Measurements from ENCODE around the gene MEIKIN. TPM values are rescaled to one million over a fixed set of nuclear protein-coding genes. Genes with fewer than 3 reads are reported as not detected.

The MEIKIN gene
- total RNA-seq, 1 donor from 2014 or later = not detected

DNA sequence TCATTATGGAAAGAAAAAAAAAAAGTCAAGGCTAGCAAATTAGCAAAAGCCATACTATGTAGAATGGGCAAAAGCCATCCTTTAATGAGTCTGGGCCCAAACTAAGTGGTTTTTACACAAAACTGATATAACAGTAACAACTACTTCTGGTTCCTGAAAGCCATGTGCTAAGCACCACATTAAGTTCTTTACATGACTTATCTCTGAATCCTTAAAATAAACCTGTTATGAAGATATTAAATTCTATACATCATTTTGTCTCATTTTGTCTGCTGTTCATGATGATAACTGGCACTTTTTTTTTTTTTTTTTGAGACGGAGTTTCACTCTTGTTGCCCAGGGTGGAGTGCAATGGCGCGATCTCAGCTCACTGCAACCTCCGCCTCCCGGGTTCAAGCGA lies 153.6 kb downstream of the MEIKIN start:
- DNase-seq (ENCODE audit: low read depth, low spot score) = no peak
- Mint-ChIP-seq H3K9me3 (peaks cover 2% of the 10 kb centered on the region), H3K4me3 (no peak overlapping the region), H3K27ac (ENCODE audit: unreplicated experiment) (no peak overlapping the region), H3K4me1 (peaks cover 38% of the 10 kb centered on the region), H3K36me3 (ENCODE audit: low read depth) (peaks cover 8% of the 10 kb centered on the region), H3K27me3 (ENCODE audit: low read depth) (no peaks in the 10 kb centered on the region)
- TF ChIP-seq, protein P1, sequence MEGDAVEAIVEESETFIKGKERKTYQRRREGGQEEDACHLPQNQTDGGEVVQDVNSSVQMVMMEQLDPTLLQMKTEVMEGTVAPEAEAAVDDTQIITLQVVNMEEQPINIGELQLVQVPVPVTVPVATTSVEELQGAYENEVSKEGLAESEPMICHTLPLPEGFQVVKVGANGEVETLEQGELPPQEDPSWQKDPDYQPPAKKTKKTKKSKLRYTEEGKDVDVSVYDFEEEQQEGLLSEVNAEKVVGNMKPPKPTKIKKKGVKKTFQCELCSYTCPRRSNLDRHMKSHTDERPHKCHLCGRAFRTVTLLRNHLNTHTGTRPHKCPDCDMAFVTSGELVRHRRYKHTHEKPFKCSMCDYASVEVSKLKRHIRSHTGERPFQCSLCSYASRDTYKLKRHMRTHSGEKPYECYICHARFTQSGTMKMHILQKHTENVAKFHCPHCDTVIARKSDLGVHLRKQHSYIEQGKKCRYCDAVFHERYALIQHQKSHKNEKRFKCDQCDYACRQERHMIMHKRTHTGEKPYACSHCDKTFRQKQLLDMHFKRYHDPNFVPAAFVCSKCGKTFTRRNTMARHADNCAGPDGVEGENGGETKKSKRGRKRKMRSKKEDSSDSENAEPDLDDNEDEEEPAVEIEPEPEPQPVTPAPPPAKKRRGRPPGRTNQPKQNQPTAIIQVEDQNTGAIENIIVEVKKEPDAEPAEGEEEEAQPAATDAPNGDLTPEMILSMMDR (conservative IDR thresholded peaks at IDR 0.05) = no peak

DNA sequence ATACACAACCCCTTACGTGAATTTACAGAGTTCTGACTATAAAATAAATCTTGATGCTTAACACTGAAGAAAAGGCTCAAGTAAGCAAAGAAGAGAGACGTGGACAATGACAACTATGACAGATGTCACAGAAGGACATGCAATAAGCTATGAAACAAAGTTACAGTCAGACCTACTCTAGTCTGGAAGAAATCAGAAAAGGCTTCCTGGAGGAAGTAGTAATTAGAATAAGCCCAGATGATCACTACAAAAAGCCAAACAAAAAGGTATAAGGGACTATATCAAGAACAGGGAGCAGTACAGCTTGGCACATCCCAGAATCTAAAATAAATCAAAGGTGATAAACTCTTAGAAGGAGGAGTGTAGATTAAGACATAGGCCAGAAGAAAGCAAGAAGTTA lies 154.9 kb downstream of the MEIKIN start:
- Mint-ChIP-seq H3K27me3 (ENCODE audit: low read depth) (no peaks in the 10 kb centered on the region), H3K4me1 (peaks cover 38% of the 10 kb centered on the region), H3K4me3 (peak overlapping the region; percentile 5), H3K36me3 (ENCODE audit: low read depth) (peaks cover 8% of the 10 kb centered on the region), H3K27ac (ENCODE audit: unreplicated experiment) (no peak overlapping the region), H3K9me3 (peaks cover 2% of the 10 kb centered on the region)
- TF ChIP-seq, protein P1 (conservative IDR thresholded peaks at IDR 0.05) = no peak
- no peak for DNase-seq (ENCODE audit: low read depth, low spot score)

DNA sequence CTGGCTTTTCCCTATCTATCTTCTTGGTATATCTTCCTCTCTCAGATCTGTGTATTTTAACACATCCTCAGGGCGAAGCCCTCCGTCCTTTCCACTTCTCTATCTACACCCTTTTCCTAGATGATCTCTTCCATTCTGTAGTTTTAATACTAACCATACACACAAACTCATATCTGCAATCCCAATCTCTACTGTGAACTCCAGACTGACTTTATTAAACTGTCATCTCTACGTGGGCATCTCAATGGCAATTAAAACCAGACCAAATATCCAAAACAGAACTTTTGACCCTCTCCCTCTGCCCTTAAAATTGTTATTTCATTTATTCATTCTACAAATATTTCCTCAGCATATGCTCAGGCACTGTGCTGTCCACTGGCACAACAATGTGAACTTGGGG lies 155.7 kb downstream of the MEIKIN start:
- Mint-ChIP-seq H3K27ac (ENCODE audit: unreplicated experiment) (no peak overlapping the region), H3K9me3 (peaks cover 2% of the 10 kb centered on the region), H3K4me1 (peaks cover 33% of the 10 kb centered on the region), H3K27me3 (ENCODE audit: low read depth) (no peaks in the 10 kb centered on the region), H3K36me3 (ENCODE audit: low read depth) (peaks cover 8% of the 10 kb centered on the region), H3K4me3 (no peak overlapping the region)
- DNase-seq (ENCODE audit: low read depth, low spot score) = no peak
- TF ChIP-seq, protein P1 (conservative IDR thresholded peaks at IDR 0.05) = no peak

DNA sequence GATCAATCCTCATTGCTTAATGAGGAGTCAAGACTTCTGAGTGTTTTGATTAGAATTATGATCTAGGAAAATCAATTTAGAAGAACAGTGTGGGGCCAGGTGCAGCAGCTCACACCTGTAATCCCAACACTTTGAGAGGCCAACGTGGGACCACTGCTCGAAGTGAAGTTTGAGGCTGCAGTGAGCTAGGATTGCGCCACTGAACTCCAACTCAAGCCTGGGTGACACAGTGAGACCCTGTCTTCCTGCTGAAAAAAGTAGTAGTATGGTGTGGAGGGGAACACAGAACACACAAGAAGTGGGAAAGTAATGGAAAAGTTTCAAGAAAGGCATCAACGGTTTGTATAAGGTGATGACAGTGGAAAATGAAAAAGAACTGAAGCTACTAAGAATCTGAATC lies 157.7 kb downstream of the MEIKIN start:
- H3K4me3 Mint-ChIP-seq = no peak overlapping the region
- no peak overlapping the region for H3K27ac Mint-ChIP-seq (ENCODE audit: unreplicated experiment)
- H3K4me1 Mint-ChIP-seq = peaks cover 29% of the 10 kb centered on the region
- no peak for DNase-seq (ENCODE audit: low read depth, low spot score)
- TF ChIP-seq, protein P1 (conservative IDR thresholded peaks at IDR 0.05) = no peak
- no peaks in the 10 kb centered on the region for H3K27me3 Mint-ChIP-seq (ENCODE audit: low read depth)
- H3K9me3 Mint-ChIP-seq = peaks cover 2% of the 10 kb centered on the region
- H3K36me3 Mint-ChIP-seq (ENCODE audit: low read depth) = peaks cover 16% of the 10 kb centered on the region

DNA sequence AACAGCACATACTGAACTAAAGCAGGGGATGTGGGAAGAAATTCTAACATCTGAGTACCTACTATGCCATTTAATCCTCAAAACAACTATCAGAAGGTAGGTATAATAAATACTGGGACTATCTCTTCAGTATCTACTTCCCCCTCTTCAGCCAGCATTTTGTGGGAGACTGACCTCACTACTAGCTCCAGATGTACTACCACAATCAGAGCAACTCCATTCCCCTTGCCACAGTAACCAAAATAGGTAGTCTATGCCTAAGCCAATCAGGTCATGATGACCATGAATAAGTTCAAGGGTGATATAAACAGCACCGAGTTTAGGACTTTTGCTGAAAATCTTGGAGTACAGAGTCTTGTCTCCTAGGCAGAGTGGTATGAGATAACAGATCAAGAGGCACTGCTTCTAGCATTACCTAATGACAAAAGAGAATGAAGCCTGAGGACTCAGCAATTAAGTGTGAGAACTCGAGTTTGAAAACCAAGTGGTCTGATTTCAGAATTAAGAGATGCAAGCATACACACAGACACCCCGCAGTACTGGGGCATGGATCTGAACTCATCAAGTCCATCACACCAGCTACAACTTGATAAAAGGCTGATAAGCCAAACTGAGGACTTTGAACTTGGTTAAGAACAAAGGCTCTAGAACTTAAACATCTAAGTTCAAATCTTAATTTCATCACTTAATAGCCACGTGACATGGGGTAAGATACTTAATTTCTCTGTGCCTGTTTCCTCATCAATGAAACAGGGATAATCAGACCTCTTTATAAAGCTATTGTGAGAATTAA lies 158.4 kb downstream of the MEIKIN start:
- Mint-ChIP-seq H3K4me3 (no peak overlapping the region), H3K27me3 (ENCODE audit: low read depth) (no peaks in the 10 kb centered on the region), H3K9me3 (peaks cover 2% of the 10 kb centered on the region), H3K36me3 (ENCODE audit: low read depth) (peaks cover 21% of the 10 kb centered on the region), H3K4me1 (peaks cover 29% of the 10 kb centered on the region), H3K27ac (ENCODE audit: unreplicated experiment) (peak overlapping the region; percentile 38)
- no peak for DNase-seq (ENCODE audit: low read depth, low spot score)
- TF ChIP-seq, protein P1 (conservative IDR thresholded peaks at IDR 0.05) = no peak
